B cell (primary cell): ENCODE measurements around the gene OR4K15. TPM values are rescaled to one million over a fixed set of nuclear protein-coding genes. Genes with fewer than 3 reads are reported as not detected.

Source experiments
- ATAC-seq: fragments of 200-7000 bp; cut with Tn5 transposase; one replicate; pipeline ENCODE4 v1.10.0; 2021; ENCODE audit warnings: low read depth, mild to moderate bottlenecking, moderate number of reproducible peaks, moderate library complexity
- CTCF ChIA-PET: fragments of 350-600 bp; sonication (Branson Sonifier 250); formaldehyde crosslinking; loops from one replicate; lab custom pipeline; 2021; ENCODE audit warnings: antibody characterized with exemption, inconsistent platforms; lab: Charles Lee
- POLR2A ChIA-PET: fragments of 350-600 bp; sonication (Branson Sonifier 250); formaldehyde crosslinking; loops from one replicate; lab custom pipeline; 2021; ENCODE audit warnings: antibody characterized with exemption; lab: Charles Lee
- DNase-seq: peaks from one replicate; pipeline ENCODE4 v3.0.0; 2013
- H2AFZ ChIP-seq: 2 replicates; pipeline ENCODE4 v1.6.1; 2012; ENCODE audit warnings: mild to moderate bottlenecking, low read depth, low read length; ENCODE audit not compliant: insufficient read depth, poor library complexity, severe bottlenecking
- H3K27ac ChIP-seq, 2 donors: 1 replicate in 1 of 2; 2 replicates in 1 of 2; pipeline ENCODE4 v1.5.1; 2012 to 2013; ENCODE audit warnings: low read length in 2 of 2, mild to moderate bottlenecking in 2 of 2, moderate library complexity in 1 of 2
- H3K27me3 ChIP-seq, 4 experiments: fragments of 200-600 bp in 1 of 4; sonication (generic) in 1 of 4; replicated peaks in 1 of 4; 1 replicate in 2 of 4; 2 replicates in 2 of 4; pipeline versions ENCODE4 v1.6.1 to v1.7.0; 2013 to 2016; ENCODE audit warnings: low read length in 3 of 4, mild to moderate bottlenecking in 2 of 4, mixed read lengths in 1 of 4, moderate library complexity in 1 of 4; ENCODE audit not compliant: insufficient read depth in 4 of 4, control insufficient read depth in 3 of 4; ENCODE audit errors: control extremely low read depth in 1 of 4
- H3K36me3 ChIP-seq, 2 experiments: replicated peaks in 1 of 2; 1 replicate in 1 of 2; 2 replicates in 1 of 2; pipeline versions ENCODE4 v1.6.1 to v1.7.1; 2013; ENCODE audit warnings: low read length in 1 of 2; ENCODE audit not compliant: insufficient read depth in 2 of 2, control insufficient read depth in 1 of 2; ENCODE audit errors: control extremely low read depth in 1 of 2, extremely low read depth in 1 of 2
- H3K4me1 ChIP-seq, 2 donors: fragments of 200-600 bp in 1 of 2; sonication (generic) in 1 of 2; 1 replicate in 1 of 2; 2 replicates in 1 of 2; pipeline versions ENCODE4 v1.5.1 to v1.6.1; 2013 to 2017; ENCODE audit warnings: low read length in 2 of 2; ENCODE audit not compliant: control insufficient read depth in 2 of 2, insufficient read depth in 2 of 2
- H3K4me2 ChIP-seq: replicated peaks from 2 replicates; pipeline ENCODE3; 2012; ENCODE audit warnings: mild to moderate bottlenecking, low read depth, low read length; ENCODE audit not compliant: poor library complexity, severe bottlenecking
- H3K4me3 ChIP-seq, 5 experiments: fragments of 200-600 bp in 1 of 5; sonication (generic) in 1 of 5; 1 replicate in 3 of 5; 2 replicates in 2 of 5; pipeline versions ENCODE4 v1.5.1 to v1.7.0; 2011 to 2016; ENCODE audit warnings: low read length in 4 of 5, mild to moderate bottlenecking in 4 of 5, low read depth in 2 of 5, control low read depth in 1 of 5, moderate library complexity in 1 of 5; ENCODE audit not compliant: insufficient read depth in 1 of 5; ENCODE audit errors: control extremely low read depth in 1 of 5, extremely low read depth in 1 of 5
- H3K79me2 ChIP-seq: fragments of 200-600 bp; sonication (generic); one replicate; pipeline ENCODE4 v1.6.0; 2016; ENCODE audit warnings: low read length; ENCODE audit not compliant: control insufficient read depth, insufficient read depth
- H3K9ac ChIP-seq: fragments of 200-600 bp; sonication (generic); 2 replicates; pipeline ENCODE4 v1.6.1; 2017; ENCODE audit warnings: mild to moderate bottlenecking, low read length, moderate library complexity
- H3K9me3 ChIP-seq, 3 donors: one replicate each; pipeline versions ENCODE4 v1.6.1 to v1.7.1; 2013; ENCODE audit warnings: low read length in 2 of 3; ENCODE audit not compliant: control insufficient read depth in 2 of 3, insufficient read depth in 1 of 3; ENCODE audit errors: control extremely low read depth in 1 of 3
- H4K20me1 ChIP-seq: 2 replicates; pipeline ENCODE4 v1.6.0; 2012; ENCODE audit warnings: mild to moderate bottlenecking, low read length; ENCODE audit not compliant: insufficient read depth, control insufficient read depth, poor library complexity, severe bottlenecking
- H3K27ac Mint-ChIP-seq: one replicate; pipeline ENCODE4 v1.8.0; 2021; ENCODE audit warnings: mixed read lengths
- H3K27me3 Mint-ChIP-seq: one replicate; pipeline ENCODE4 v1.8.0; 2021; ENCODE audit warnings: mixed read lengths
- H3K4me1 Mint-ChIP-seq: one replicate; pipeline ENCODE4 v1.8.0; 2021; ENCODE audit warnings: mixed read lengths
- H3K4me3 Mint-ChIP-seq: one replicate; pipeline ENCODE4 v1.8.0; 2021; ENCODE audit warnings: mixed read lengths
- H3K9me3 Mint-ChIP-seq: one replicate; pipeline ENCODE4 v1.8.0; 2022; ENCODE audit warnings: mixed read lengths; ENCODE audit not compliant: insufficient read depth
- CTCF ChIP-seq: fragments of 200-600 bp; IDR thresholded peaks from one replicate; pipeline ENCODE4 v1.8.0; 2022; ENCODE audit warnings: antibody characterized with exemption, mild to moderate bottlenecking
- EZH2 ChIP-seq: IDR thresholded peaks from 2 replicates; pipeline ENCODE4 v1.6.1; 2012; ENCODE audit warnings: borderline replicate concordance, low read depth, mild to moderate bottlenecking, moderate library complexity, low read length; ENCODE audit not compliant: insufficient read depth, poor library complexity, severe bottlenecking
- WGBS: methylation state at CpG from one replicate; pipeline ENCODE4 v1.1.5; 2013; ENCODE audit warnings: missing lambda C conversion rate; ENCODE audit not compliant: insufficient coverage; 5-methylcytosine and 5-hydroxymethylcytosine counted together
- intact Hi-C: fragments of 100-400 bp; cut with micrococcal nuclease; formaldehyde crosslinking; loops from one replicate; pipeline ENCODE4 v1.10.0; 2022
- polyA plus RNA-seq: library from polyadenylated mRNA; depleted of rRNA; stranded (reverse); fragments of >200 nt; gene quantifications from 2 replicates; pipeline ENCODE4 v1.2.3, GENCODE V29; 2012
- total RNA-seq, 2 donors: library from RNA; stranded (reverse); fragments of 120-200 nt in 1 of 2; gene quantifications; 1 replicate in 1 of 2; 2 replicates in 1 of 2; pipeline versions ENCODE4 v1.2.3 to v1.2.4, GENCODE V29; 2013 to 2022

OR4K15 gene
- total and polyA plus RNA-seq, 2 donors (not counting 1 experiment from before 2014, with no cell fraction given), result not detected

GRCh38 chr14:19974844-19975243 lies 547 bp upstream of the OR4K15 start:
- H3K4me3 Mint-ChIP-seq, result no peak overlapping the region
- CTCF ChIA-PET, result no interaction called here
- POLR2A ChIA-PET, result no interaction called here

GRCh38 chr14:19993438-19993837 lies 18.0 kb downstream of the OR4K15 start:
- no peak overlapping the region for H3K4me2 ChIP-seq
- no peak overlapping the region for H3K4me3 ChIP-seq
- Mint-ChIP-seq H3K27me3 (no peaks in the 10 kb centered on the region), H3K27ac (no peak overlapping the region), H3K9me3 (peaks cover 5% of the 10 kb centered on the region), H3K4me1 (no peaks in the 10 kb centered on the region), H3K4me3 (no peak overlapping the region)
- H3K4me1 ChIP-seq, result no peaks in the 10 kb centered on the region
- H3K9me3 ChIP-seq, result peaks cover 0 to 6% (median 0%) of the 10 kb centered on the region in 3 donors
- intact Hi-C loops, result no loop called here
- no peak for DNase-seq
- TF ChIP-seq EZH2 (no peak), CTCF (no peak)
- ChIA-PET CTCF (no interaction called here), POLR2A (no interaction called here)
- no peak for ATAC-seq
- H2AFZ ChIP-seq, result no peak overlapping the region
- H4K20me1 ChIP-seq, result no peaks in the 10 kb centered on the region
- H3K27me3 ChIP-seq, result no peaks in the 10 kb centered on the region
- H3K79me2 ChIP-seq, result no peaks in the 10 kb centered on the region
- no peaks in the 10 kb centered on the region for H3K36me3 ChIP-seq
- H3K9ac ChIP-seq, result no peak overlapping the region
- 67% methylated on average over 2 of the region's 2 CpGs for WGBS
- H3K27ac ChIP-seq, result no peak overlapping the region

More at GRCh38 chr14:19974844-19975243, 547 bp upstream of the OR4K15 start:
- intact Hi-C loops, result no loop called here
- Mint-ChIP-seq H3K27ac (no peak overlapping the region), H3K27me3 (no peaks in the 10 kb centered on the region), H3K4me1 (no peaks in the 10 kb centered on the region), H3K9me3 (no peaks in the 10 kb centered on the region)
- Histone ChIP-seq H3K27ac (no peak overlapping the region), H4K20me1 (no peaks in the 10 kb centered on the region), H3K36me3 (no peaks in the 10 kb centered on the region), H3K9ac (no peak overlapping the region), H3K4me3 (no peak overlapping the region), H3K4me2 (no peak overlapping the region), H3K9me3 (no peaks in the 10 kb centered on the region), H3K4me1 (no peaks in the 10 kb centered on the region), H2AFZ (no peak overlapping the region), H3K27me3 (no peaks in the 10 kb centered on the region), H3K79me2 (no peaks in the 10 kb centered on the region)
- TF ChIP-seq EZH2 (no peak), CTCF (no peak)
- DNase-seq, result no peak
- ATAC-seq, result no peak
- WGBS, result no CpG with 5 or more reads among the region's 1 CpG
